HepG2 (cell line): Measurements from ENCODE around the gene KPNA3. TPM values are rescaled to one million over a fixed set of nuclear protein-coding genes. Genes with fewer than 3 reads are reported as not detected.

Experiments used
- CENPBD1 ChIP-seq: sonication (generic); formaldehyde crosslinking; IDR thresholded peaks from 2 replicates; pipeline ENCODE4 v1.8.0; 2022; ENCODE audit warnings: missing genetic modification reagents, low read depth, mild to moderate bottlenecking, borderline replicate concordance
- FOXM1 ChIP-seq: sonication (generic); formaldehyde crosslinking; IDR thresholded peaks from 2 replicates; pipeline ENCODE4 v1.5.0; 2020; ENCODE audit warnings: missing genetic modification reagents
- FOXP1 ChIP-seq, 2 experiments: fragments of 450-650 bp in 1 of 2; IDR thresholded peaks; 2 replicates each; pipeline ENCODE4 v1.6.1; 2017 to 2018; ENCODE audit warnings: antibody characterized with exemption in 1 of 2
- GMEB1 ChIP-seq: sonication (generic); formaldehyde crosslinking; IDR thresholded peaks from 2 replicates; pipeline ENCODE4 v1.5.1; 2020; ENCODE audit warnings: missing genetic modification reagents, mild to moderate bottlenecking, borderline replicate concordance
- IRF1 ChIP-seq: sonication (generic); formaldehyde crosslinking; IDR thresholded peaks from 2 replicates; pipeline ENCODE4 v1.4.0; 2020; ENCODE audit warnings: low read depth, mild to moderate bottlenecking, missing genetic modification reagents
- MAF1 ChIP-seq: sonication (generic); formaldehyde crosslinking; IDR thresholded peaks from 2 replicates; pipeline ENCODE4 v1.5.0; 2020; ENCODE audit warnings: missing genetic modification reagents, borderline replicate concordance
- RBM22 ChIP-seq: fragments of 200-400 bp; formaldehyde crosslinking; optimal IDR thresholded peaks from 2 replicates; pipeline ENCODE3; 2017; ENCODE audit warnings: mild to moderate bottlenecking, low read length, moderate library complexity
- RNF2 ChIP-seq: fragments of 450-650 bp; conservative IDR thresholded peaks from 2 replicates; pipeline ENCODE4 v1.6.1; 2016; ENCODE audit warnings: low read depth
- THAP7 ChIP-seq: sonication (generic); formaldehyde crosslinking; IDR thresholded peaks from 2 replicates; pipeline ENCODE4 v1.8.1; 2023; ENCODE audit warnings: mild to moderate bottlenecking, missing genetic modification reagents
- YEATS4 ChIP-seq: sonication (generic); formaldehyde crosslinking; IDR thresholded peaks from 2 replicates; pipeline ENCODE4 v1.4.0; 2020; ENCODE audit warnings: missing genetic modification reagents, borderline replicate concordance
- ZBTB7A ChIP-seq: sonication (generic); formaldehyde crosslinking; IDR thresholded peaks from 2 replicates; pipeline ENCODE4 v1.8.0; 2022; ENCODE audit warnings: mild to moderate bottlenecking, missing genetic modification reagents
- ZFP91 ChIP-seq: sonication (generic); formaldehyde crosslinking; IDR thresholded peaks from 2 replicates; pipeline ENCODE4 v1.9.0; 2022; ENCODE audit warnings: missing genetic modification reagents, mild to moderate bottlenecking, borderline replicate concordance
- ZNF24 ChIP-seq: fragments of 450-650 bp; IDR thresholded peaks from 2 replicates; pipeline ENCODE4 v1.6.1; 2017; ENCODE audit warnings: antibody characterized with exemption, mild to moderate bottlenecking
- ZNF260 ChIP-seq: sonication (generic); formaldehyde crosslinking; IDR thresholded peaks from 2 replicates; pipeline ENCODE4 v1.4.0; 2020; ENCODE audit warnings: missing genetic modification reagents, low read depth, mild to moderate bottlenecking, borderline replicate concordance
- ZNF33A ChIP-seq: sonication (generic); formaldehyde crosslinking; IDR thresholded peaks from 2 replicates; pipeline ENCODE4 v1.5.1; 2020; ENCODE audit warnings: missing genetic modification reagents, mild to moderate bottlenecking, moderate library complexity, borderline replicate concordance
- ZNF558 ChIP-seq: sonication (generic); formaldehyde crosslinking; IDR thresholded peaks from 2 replicates; pipeline ENCODE4 v1.9.0; 2022; ENCODE audit warnings: mild to moderate bottlenecking, missing genetic modification reagents, borderline replicate concordance
- ZNF710 ChIP-seq: sonication (generic); formaldehyde crosslinking; IDR thresholded peaks from 2 replicates; pipeline ENCODE4 v1.5.0; 2020; ENCODE audit warnings: mild to moderate bottlenecking, missing genetic modification reagents, borderline replicate concordance
- ZNF720 ChIP-seq: sonication (generic); formaldehyde crosslinking; IDR thresholded peaks from 2 replicates; pipeline ENCODE4 v1.4.0; 2020; ENCODE audit warnings: missing genetic modification reagents
- ZNF772 ChIP-seq: sonication (generic); formaldehyde crosslinking; IDR thresholded peaks from 2 replicates; pipeline ENCODE4 v1.5.0; 2020; ENCODE audit warnings: mild to moderate bottlenecking, missing genetic modification reagents
- polyA plus RNA-seq, 8 experiments: library from polyadenylated mRNA; depleted of rRNA in 3 of 8; stranded (reverse) in 7 of 8; unstranded in 1 of 8; fragments of >200 nt; fragmentation: Illumina TruSeq in 4 of 8; extraction: Trizol in 4 of 8; gene quantifications; 2 replicates each; pipeline versions ENCODE4 v1.2.1 to v1.2.3, GENCODE V29; 2011 to 2016; ENCODE audit warnings: low read depth in 4 of 8, missing spikeins in 1 of 8, mixed read lengths in 1 of 8; ENCODE audit not compliant: insufficient read depth in 1 of 8
- total RNA-seq, 5 experiments: library from RNA; depleted of rRNA; stranded (reverse); fragments of >200 nt; fragmentation: Illumina TruSeq; extraction: Trizol; gene quantifications; 2 replicates each; pipeline ENCODE4 v1.2.3, GENCODE V29; 2016; ENCODE audit warnings: low read depth in 1 of 5

Gene KPNA3
- total and polyA plus RNA-seq, 2 of the 13 experiments (the other 11 are each of a cell fraction or from before 2014, with no cell fraction given) = 13.0 to 28.9 TPM

GRCh38 chr13:49792550-49793324 lies at the start of gene KPNA3 (continued):
- TF ChIP-seq GMEB1 (CRISPR knock-in tag) = peak; percentile 85
- peak; percentile 72; the same call in 1 of the 2 replicates for TF ChIP-seq RNF2
- TF ChIP-seq ZNF558 = no peak
- peak; percentile 61; the same call in 1 of the 2 replicates for TF ChIP-seq ZFP91 (CRISPR knock-in tag)
- TF ChIP-seq RBM22 = no peak
- TF ChIP-seq ZBTB7A (CRISPR knock-in tag) = no peak
- TF ChIP-seq ZNF710 (CRISPR knock-in tag) = peak; percentile 58; the same call in 1 of the 2 replicates
- peak; percentile 25; the same call in 1 of the 2 replicates for TF ChIP-seq MAF1 (CRISPR knock-in tag)
- TF ChIP-seq ZNF33A = no peak
- peak; percentile 40 for TF ChIP-seq ZNF772 (CRISPR knock-in tag)
- no peak for TF ChIP-seq ZNF720
- no peak for TF ChIP-seq FOXP1 (IDR thresholded peaks at IDR 0.05)
- no peak for TF ChIP-seq FOXP1 (CRISPR knock-in tag; IDR thresholded peaks at IDR 0.05)
- no peak for TF ChIP-seq ZNF24
- TF ChIP-seq CENPBD1 (CRISPR knock-in tag) = no peak
- TF ChIP-seq THAP7 (CRISPR knock-in tag) = no peak; the same call in 1 of the 2 replicates
- TF ChIP-seq ZNF260 (CRISPR knock-in tag) = no peak
- no peak for TF ChIP-seq FOXM1 (CRISPR knock-in tag)
- TF ChIP-seq IRF1 (CRISPR knock-in tag) = no peak
- TF ChIP-seq YEATS4 (CRISPR knock-in tag) = peak; percentile 96
